DOHH2 (cell line): Measurements from ENCODE around the gene MBD3L2.

Experiments
- H3F3A ChIP-seq: fragments of 200-600 bp; sonication (generic), shearing (Covaris generic); 2 replicates; pipeline ENCODE4 v1.6.0; 2016; ENCODE audit warnings: antibody characterized with exemption, mild to moderate bottlenecking; ENCODE audit not compliant: control insufficient read depth, insufficient read depth
- H3K27ac ChIP-seq: fragments of 200-600 bp; sonication (generic); 2 replicates; pipeline ENCODE4 v1.5.1; 2014; ENCODE audit warnings: low read depth, mild to moderate bottlenecking, low read length, moderate library complexity
- H3K27me3 ChIP-seq: fragments of 200-600 bp; sonication (generic); 2 replicates; pipeline ENCODE4 v1.6.1; 2014; ENCODE audit warnings: mild to moderate bottlenecking, low read length, mixed read lengths; ENCODE audit not compliant: control insufficient read depth
- H3K36me3 ChIP-seq: fragments of 200-600 bp; sonication (generic); 2 replicates; pipeline ENCODE4 v1.6.1; 2014; ENCODE audit warnings: mild to moderate bottlenecking, low read length, moderate library complexity, mixed read lengths; ENCODE audit not compliant: control insufficient read depth
- H3K4me1 ChIP-seq: fragments of 200-600 bp; sonication (generic); 2 replicates; pipeline ENCODE4 v1.6.1; 2014; ENCODE audit warnings: mild to moderate bottlenecking, low read length, mixed read lengths; ENCODE audit not compliant: control insufficient read depth
- H3K4me2 ChIP-seq: fragments of 200-600 bp; sonication (generic); 2 replicates; pipeline ENCODE4 v1.6.0; 2014; ENCODE audit warnings: mild to moderate bottlenecking, low read length, moderate library complexity
- H3K4me3 ChIP-seq: fragments of 200-600 bp; sonication (generic); 2 replicates; pipeline ENCODE4 v1.5.1; 2014; ENCODE audit warnings: mild to moderate bottlenecking, low read length, mixed read lengths
- H3K79me2 ChIP-seq: fragments of 200-600 bp; sonication (generic); 2 replicates; pipeline ENCODE4 v1.6.1; 2014; ENCODE audit warnings: mild to moderate bottlenecking, low read length, mixed read lengths; ENCODE audit not compliant: control insufficient read depth
- H3K9me2 ChIP-seq: fragments of 200-600 bp; sonication (generic); replicated peaks from 2 replicates; pipeline ENCODE4 v1.6.1; 2014; ENCODE audit warnings: mild to moderate bottlenecking, low read length, mixed read lengths; ENCODE audit not compliant: control insufficient read depth
- H3K9me3 ChIP-seq: fragments of 200-600 bp; sonication (generic); 2 replicates; pipeline ENCODE4 v1.6.1; 2014; ENCODE audit warnings: antibody characterized with exemption, low read length, mixed read lengths; ENCODE audit not compliant: control insufficient read depth, insufficient read depth
- H4K20me1 ChIP-seq: fragments of 200-600 bp; sonication (generic); 2 replicates; pipeline ENCODE4 v1.6.0; 2014; ENCODE audit warnings: low read depth, mild to moderate bottlenecking, antibody characterized with exemption, low read length, moderate library complexity; ENCODE audit not compliant: control insufficient read depth, insufficient read depth
- EZH2phosphoT487 ChIP-seq: fragments of 200-600 bp; sonication (generic); IDR thresholded peaks from 2 replicates; pipeline ENCODE4 v1.6.1; 2017; ENCODE audit warnings: borderline replicate concordance, mild to moderate bottlenecking, antibody characterized with exemption, low read length, moderate library complexity, mixed read lengths
- TF ChIP-seq, protein P1 (sequence below): fragments of 200-600 bp; sonication (generic); IDR thresholded peaks from one replicate; pipeline ENCODE4 v1.5.1; 2014; ENCODE audit warnings: antibody characterized with exemption, mild to moderate bottlenecking, low read depth, low read length; ENCODE audit not compliant: poor library complexity, severe bottlenecking

Gene MBD3L2

GRCh38 chr19:7004313-7004931 lies 44.7 kb upstream of the MBD3L2 start:
- no peak for TF ChIP-seq EZH2phosphoT487
- TF ChIP-seq, protein P1, sequence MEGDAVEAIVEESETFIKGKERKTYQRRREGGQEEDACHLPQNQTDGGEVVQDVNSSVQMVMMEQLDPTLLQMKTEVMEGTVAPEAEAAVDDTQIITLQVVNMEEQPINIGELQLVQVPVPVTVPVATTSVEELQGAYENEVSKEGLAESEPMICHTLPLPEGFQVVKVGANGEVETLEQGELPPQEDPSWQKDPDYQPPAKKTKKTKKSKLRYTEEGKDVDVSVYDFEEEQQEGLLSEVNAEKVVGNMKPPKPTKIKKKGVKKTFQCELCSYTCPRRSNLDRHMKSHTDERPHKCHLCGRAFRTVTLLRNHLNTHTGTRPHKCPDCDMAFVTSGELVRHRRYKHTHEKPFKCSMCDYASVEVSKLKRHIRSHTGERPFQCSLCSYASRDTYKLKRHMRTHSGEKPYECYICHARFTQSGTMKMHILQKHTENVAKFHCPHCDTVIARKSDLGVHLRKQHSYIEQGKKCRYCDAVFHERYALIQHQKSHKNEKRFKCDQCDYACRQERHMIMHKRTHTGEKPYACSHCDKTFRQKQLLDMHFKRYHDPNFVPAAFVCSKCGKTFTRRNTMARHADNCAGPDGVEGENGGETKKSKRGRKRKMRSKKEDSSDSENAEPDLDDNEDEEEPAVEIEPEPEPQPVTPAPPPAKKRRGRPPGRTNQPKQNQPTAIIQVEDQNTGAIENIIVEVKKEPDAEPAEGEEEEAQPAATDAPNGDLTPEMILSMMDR: peak; percentile 82
- no peaks in the 10 kb centered on the region for H3F3A ChIP-seq
- H3K9me3 ChIP-seq: no peaks in the 10 kb centered on the region
- H3K9me2 ChIP-seq: no peaks in the 10 kb centered on the region
- H3K4me1 ChIP-seq: no peaks in the 10 kb centered on the region
- no peaks in the 10 kb centered on the region for H3K79me2 ChIP-seq
- no peak overlapping the region for H3K4me3 ChIP-seq
- H3K27me3 ChIP-seq: no peaks in the 10 kb centered on the region; the same call in none of the 2 replicates
- H4K20me1 ChIP-seq: no peaks in the 10 kb centered on the region
- no peak overlapping the region for H3K4me2 ChIP-seq
- H3K36me3 ChIP-seq: no peaks in the 10 kb centered on the region
- no peak overlapping the region for H3K27ac ChIP-seq

DNA sequence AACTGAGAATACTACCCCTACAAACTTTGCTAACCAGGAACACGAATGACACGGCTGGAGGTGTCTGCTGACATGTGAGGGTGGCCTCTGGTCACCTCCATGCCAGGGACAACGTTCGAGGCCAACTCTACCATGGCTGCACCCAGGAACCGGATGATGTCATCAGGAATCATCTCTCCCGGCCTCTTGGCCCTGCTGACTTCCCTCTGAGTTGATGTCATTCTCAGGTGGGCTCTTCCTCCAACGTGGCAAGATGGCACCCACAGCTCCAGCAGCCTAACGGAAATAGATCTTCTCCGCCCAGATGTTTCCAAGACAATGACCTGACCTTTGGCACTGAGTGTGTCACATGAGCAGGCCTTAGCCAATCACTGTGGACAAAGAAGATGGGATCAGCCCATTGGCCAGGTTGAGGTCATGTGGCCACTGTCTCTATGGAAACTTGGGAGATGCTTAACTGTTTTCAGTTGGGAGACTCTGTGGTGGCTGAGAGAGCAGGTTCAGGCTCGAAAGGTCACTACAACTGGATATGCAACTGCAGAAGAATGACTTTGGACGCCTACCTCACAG lies 42.9 kb upstream of the MBD3L2 start:
- no peaks in the 10 kb centered on the region for H3K9me2 ChIP-seq
- no peak overlapping the region for H3K4me3 ChIP-seq
- no peaks in the 10 kb centered on the region for H3K79me2 ChIP-seq
- no peaks in the 10 kb centered on the region for H4K20me1 ChIP-seq
- no peak overlapping the region for H3K4me2 ChIP-seq
- H3K4me1 ChIP-seq: no peaks in the 10 kb centered on the region
- no peak overlapping the region for H3K27ac ChIP-seq
- no peaks in the 10 kb centered on the region; the same call in 1 of the 2 replicates for H3K27me3 ChIP-seq
- H3F3A ChIP-seq: no peaks in the 10 kb centered on the region
- H3K36me3 ChIP-seq: no peaks in the 10 kb centered on the region
- no peaks in the 10 kb centered on the region for H3K9me3 ChIP-seq
- TF ChIP-seq, protein P1: no peak

DNA sequence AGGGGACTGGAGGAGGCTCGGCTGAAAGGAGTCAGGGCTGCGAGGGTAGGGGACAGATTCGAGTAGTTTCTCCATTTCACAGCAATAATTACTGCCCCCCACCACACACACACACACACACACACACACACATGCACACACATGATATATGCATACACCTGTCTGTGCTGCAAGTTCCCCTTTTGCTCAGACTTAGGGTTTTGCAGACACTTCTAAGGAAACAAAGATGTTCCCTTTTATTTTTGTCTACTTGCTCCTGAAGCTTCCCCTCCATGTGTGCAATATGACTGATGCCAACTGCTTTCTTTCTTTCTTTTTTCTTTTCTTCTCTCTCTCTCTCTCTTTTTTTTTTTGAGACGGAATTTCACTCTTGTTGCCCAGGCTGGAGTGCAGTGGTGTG lies 41.3 kb upstream of the MBD3L2 start:
- Histone ChIP-seq H4K20me1 (no peaks in the 10 kb centered on the region), H3K9me3 (no peaks in the 10 kb centered on the region), H3K27me3 (no peaks in the 10 kb centered on the region), H3K9me2 (no peaks in the 10 kb centered on the region), H3K36me3 (no peaks in the 10 kb centered on the region), H3K4me3 (no peak overlapping the region), H3K79me2 (no peaks in the 10 kb centered on the region), H3K27ac (no peak overlapping the region), H3F3A (no peaks in the 10 kb centered on the region), H3K4me2 (no peak overlapping the region), H3K4me1 (no peaks in the 10 kb centered on the region)
- no peak for TF ChIP-seq EZH2phosphoT487
- TF ChIP-seq, protein P1: no peak
